GM12891 (cell line): Measurements from ENCODE around the gene NRP2.

Source experiments
- PAX5 ChIP-seq: IDR thresholded peaks from 2 replicates; pipeline ENCODE4 v1.6.1; 2011; ENCODE audit warnings: low read length, moderate library complexity, mild to moderate bottlenecking; ENCODE audit not compliant: insufficient read depth, severe bottlenecking
- POLR2A ChIP-seq: IDR thresholded peaks from 2 replicates; pipeline ENCODE4 v1.6.1; 2011; ENCODE audit warnings: low read depth, low read length, control low read depth
- POLR2AphosphoS5 ChIP-seq: IDR thresholded peaks from 2 replicates; pipeline ENCODE4 v1.6.1; 2011; ENCODE audit warnings: low read depth, low read length, control low read depth
- POU2F2 ChIP-seq: IDR thresholded peaks from 2 replicates; pipeline ENCODE4 v1.6.1; 2011; ENCODE audit warnings: low read depth, mild to moderate bottlenecking, control low read depth, low read length, moderate library complexity
- SPI1 ChIP-seq: IDR thresholded peaks from 2 replicates; pipeline ENCODE4 v1.6.1; 2011; ENCODE audit warnings: low read depth, low read length, control low read depth
- TAF1 ChIP-seq: IDR thresholded peaks from 2 replicates; pipeline ENCODE4 v1.6.1; 2011; ENCODE audit warnings: low read depth, low read length, control low read depth

GRCh38 chr2:205835923-205836322 lies 153.6 kb downstream of the NRP2 start:
- TF ChIP-seq POLR2A (no peak), POU2F2 (no peak), POLR2AphosphoS5 (no peak), TAF1 (no peak), SPI1 (no peak), PAX5 (no peak)
